Left ventricle myocardium inferior (tissue), 1 donor: ENCODE measurements around the gene LRRC42. TPM values are rescaled to one million over a fixed set of nuclear protein-coding genes. Genes with fewer than 3 reads are reported as not detected.

Experiments
- DNase-seq: peaks from one replicate; pipeline ENCODE4 v3.0.0-alpha.2; 2020
- H3K27ac ChIP-seq: fragments of 200-600 bp; replicated peaks from 2 replicates; pipeline ENCODE4 v1.8.0; 2021
- H3K27me3 ChIP-seq: fragments of 200-600 bp; 2 replicates; pipeline ENCODE4 v1.8.0; 2021; ENCODE audit warnings: low read depth
- H3K36me3 ChIP-seq: fragments of 200-600 bp; 2 replicates; pipeline ENCODE4 v1.8.0; 2021
- H3K4me1 ChIP-seq: fragments of 200-600 bp; 2 replicates; pipeline ENCODE4 v1.8.0; 2021
- H3K4me3 ChIP-seq: fragments of 200-600 bp; 2 replicates; pipeline ENCODE4 v1.8.0; 2021; ENCODE audit warnings: mild to moderate bottlenecking, moderate library complexity
- H3K9me3 ChIP-seq: fragments of 200-600 bp; replicated peaks from 2 replicates; pipeline ENCODE4 v1.8.0; 2021
- CTCF ChIP-seq: fragments of 200-600 bp; IDR thresholded peaks from 2 replicates; pipeline ENCODE4 v1.8.0; 2021; ENCODE audit warnings: antibody characterized with exemption, mild to moderate bottlenecking, borderline replicate concordance
- intact Hi-C: fragments of 100-400 bp; cut with micrococcal nuclease; formaldehyde crosslinking; loops from one replicate; pipeline ENCODE4 v1.11.0; 2022
- total RNA-seq: library from RNA; stranded (reverse); fragmentation: NEBNext Ultra II Directional; extraction: Animal tissue kit (Norgen Biotek cat#: 25700); gene quantifications from one replicate; pipeline ENCODE4 v1.2.1, GENCODE V29; 2021
- donor health status: DM: no; HTN: yes; CAD: no; lungs with severe emphysema.

Gene LRRC42
- total RNA-seq, 1 donor from 2014 or later, result 12.9 TPM

DNA sequence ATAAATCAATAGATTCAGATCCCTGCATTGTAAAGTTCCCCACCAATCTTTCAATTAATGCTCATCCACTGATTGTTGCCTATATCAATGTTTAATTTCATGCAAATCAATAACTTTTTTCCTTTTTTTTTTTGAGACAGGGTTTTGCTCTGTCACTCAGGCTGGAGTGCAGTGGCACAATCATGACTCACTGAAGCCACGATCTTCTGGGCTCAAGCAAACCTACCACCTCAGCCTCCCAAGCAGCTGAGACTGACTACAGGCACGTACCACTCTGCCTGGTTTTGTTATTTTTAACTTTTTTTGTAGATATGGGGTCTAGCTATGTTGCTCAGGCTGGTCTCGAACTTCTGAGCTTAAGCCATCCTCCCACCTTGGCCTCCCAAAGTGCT, 26.5 kb upstream of the LRRC42 start:
- Histone ChIP-seq H3K36me3 (peaks cover 47% of the 10 kb centered on the region), H3K27ac (no peak overlapping the region), H3K4me3 (no peak overlapping the region), H3K27me3 (no peaks in the 10 kb centered on the region), H3K9me3 (no peaks in the 10 kb centered on the region), H3K4me1 (peaks cover 7% of the 10 kb centered on the region)
- no peak for TF ChIP-seq CTCF
- intact Hi-C loops, result no loop called here
- DNase-seq, result no peak

GRCh38 chr1:53927376-53927881, 18.7 kb upstream of the LRRC42 start:
- intact Hi-C loops, result no loop called here
- Histone ChIP-seq H3K36me3 (peaks cover 45% of the 10 kb centered on the region), H3K27me3 (no peaks in the 10 kb centered on the region), H3K4me3 (no peak overlapping the region), H3K4me1 (no peaks in the 10 kb centered on the region), H3K9me3 (peaks cover 10% of the 10 kb centered on the region), H3K27ac (no peak overlapping the region)
- no peak for DNase-seq
- no peak for TF ChIP-seq CTCF

- no peak for TF ChIP-seq CTCF
These were observed 16.7 kb upstream of the LRRC42 start for GRCh38 chr1:53929246-53929960.

DNA sequence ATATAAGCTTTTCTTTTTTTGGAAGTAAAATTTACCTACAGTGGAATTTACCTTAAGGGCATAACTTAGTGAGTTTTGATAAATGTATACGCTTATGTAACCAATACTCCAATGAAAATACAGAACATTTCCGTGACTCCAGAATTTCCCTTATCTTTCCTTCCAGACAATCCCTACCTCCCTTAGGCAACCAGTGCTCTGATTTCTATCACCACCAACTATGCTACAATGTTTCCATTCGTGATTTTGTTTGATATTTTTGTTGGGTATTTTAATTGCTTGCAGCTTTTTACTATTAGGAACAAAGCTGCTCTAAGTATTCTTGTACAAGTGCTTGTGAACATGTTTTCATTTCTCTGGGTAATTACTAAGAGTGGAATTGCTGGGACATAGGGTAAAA, 15.2 kb upstream of the LRRC42 start:
- TF ChIP-seq CTCF, result no peak
- DNase-seq, result no peak
- H3K9me3 ChIP-seq, result peaks cover 18% of the 10 kb centered on the region
- intact Hi-C loops, result no loop called here
- H3K4me1 ChIP-seq, result no peaks in the 10 kb centered on the region
- H3K4me3 ChIP-seq, result no peak overlapping the region
- no peaks in the 10 kb centered on the region for H3K27me3 ChIP-seq
- peaks cover 39% of the 10 kb centered on the region for H3K36me3 ChIP-seq
- H3K27ac ChIP-seq, result no peak overlapping the region

More at GRCh38 chr1:53929246-53929960, 16.7 kb upstream of the LRRC42 start:
- Histone ChIP-seq H3K36me3 (peaks cover 40% of the 10 kb centered on the region), H3K27me3 (no peaks in the 10 kb centered on the region), H3K9me3 (peaks cover 15% of the 10 kb centered on the region), H3K4me1 (no peaks in the 10 kb centered on the region), H3K27ac (no peak overlapping the region), H3K4me3 (no peak overlapping the region)
- intact Hi-C loops, result no loop called here
- no peak for DNase-seq

- Histone ChIP-seq H3K27me3 (no peaks in the 10 kb centered on the region), H3K27ac (no peak overlapping the region), H3K4me3 (no peak overlapping the region), H3K9me3 (peaks cover 18% of the 10 kb centered on the region), H3K36me3 (peaks cover 39% of the 10 kb centered on the region), H3K4me1 (no peaks in the 10 kb centered on the region)
- intact Hi-C loops, result no loop called here
- no peak for DNase-seq
- TF ChIP-seq CTCF, result no peak
These were observed 14.6 kb upstream of the LRRC42 start for GRCh38 chr1:53931523-53931922.
